Duodenal mucosa (tissue), 2 donors: ENCODE results near the gene PLAU.

Experiments
- H3K27ac ChIP-seq: one replicate; pipeline ENCODE4 v1.7.0; 2013; ENCODE audit warnings: low read depth, low read length
- H3K27me3 ChIP-seq, 2 donors: one replicate each; pipeline ENCODE4 v1.7.0; 2013; ENCODE audit warnings: low read length in 2 of 2, control low read depth in 1 of 2; ENCODE audit not compliant: insufficient read depth in 2 of 2, control insufficient read depth in 1 of 2
- H3K36me3 ChIP-seq, 2 donors: one replicate each; pipeline ENCODE4 v1.7.0; 2013; ENCODE audit warnings: low read length in 2 of 2, control low read depth in 1 of 2; ENCODE audit not compliant: insufficient read depth in 2 of 2, control insufficient read depth in 1 of 2
- H3K4me1 ChIP-seq, 2 donors: one replicate each; pipeline ENCODE4 v1.7.0; 2013; ENCODE audit warnings: low read length in 2 of 2, control low read depth in 1 of 2; ENCODE audit not compliant: insufficient read depth in 2 of 2, control insufficient read depth in 1 of 2
- H3K4me3 ChIP-seq, 2 donors: one replicate each; pipeline ENCODE4 v1.7.0; 2013; ENCODE audit warnings: low read length in 2 of 2, low read depth in 1 of 2
- H3K9ac ChIP-seq, 2 donors: one replicate each; pipeline ENCODE4 v1.7.0; 2013; ENCODE audit warnings: low read length in 2 of 2, low read depth in 1 of 2
- H3K9me3 ChIP-seq, 2 donors: one replicate each; pipeline ENCODE4 v1.7.0; 2013; ENCODE audit warnings: low read length in 2 of 2, control low read depth in 1 of 2; ENCODE audit not compliant: control insufficient read depth in 1 of 2

The PLAU gene

DNA sequence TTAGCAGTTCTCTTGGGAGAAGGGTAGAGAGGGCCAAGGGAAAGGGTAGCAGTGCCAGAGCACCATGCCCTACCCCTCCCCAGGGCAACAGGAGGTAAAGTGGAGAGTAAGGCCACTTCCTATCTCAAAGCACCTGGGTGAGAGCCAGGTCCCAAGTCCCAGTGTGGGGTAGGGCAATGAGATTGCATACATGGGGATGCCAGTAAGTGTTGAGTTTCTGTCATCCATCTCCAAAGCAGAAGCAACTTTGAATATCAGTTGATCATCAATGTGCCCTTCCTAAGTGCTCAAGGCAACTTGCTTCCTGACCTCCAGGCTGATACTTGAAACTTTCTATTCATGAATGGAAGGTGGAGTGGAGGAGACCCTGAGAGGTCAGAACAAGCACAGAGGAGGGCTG, 34.4 kb upstream of the PLAU start:
- peaks cover 4% of the 10 kb centered on the region in 2 donors for H3K36me3 ChIP-seq
- no peak overlapping the region for H3K27ac ChIP-seq
- H3K9ac ChIP-seq = no peak overlapping the region
- H3K4me1 ChIP-seq = peaks cover 43 to 49% of the 10 kb centered on the region in 2 donors
- H3K4me3 ChIP-seq = no peak overlapping the region
- H3K27me3 ChIP-seq = no peaks in the 10 kb centered on the region
- no peaks in the 10 kb centered on the region for H3K9me3 ChIP-seq

DNA sequence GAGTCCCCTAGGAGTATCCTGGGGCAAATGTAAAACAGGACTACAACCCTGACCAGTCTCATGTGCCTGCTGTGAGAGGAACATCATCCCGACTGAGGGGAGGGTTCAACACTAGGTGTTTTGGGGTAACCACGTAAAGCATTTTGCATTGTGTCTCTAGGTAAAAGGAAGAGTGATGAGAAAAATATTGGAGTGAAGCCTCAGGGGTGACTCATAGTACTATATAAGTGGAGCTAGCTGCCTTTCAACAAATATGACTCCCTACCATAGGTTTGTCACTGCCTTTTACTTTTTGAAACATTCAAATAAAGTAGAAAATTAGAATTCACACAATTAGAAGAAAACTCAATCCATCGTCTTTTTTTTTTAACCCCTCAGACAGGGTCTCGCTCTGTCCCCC, 34.0 kb upstream of the PLAU start:
- no peaks in the 10 kb centered on the region for H3K9me3 ChIP-seq
- H3K4me1 ChIP-seq = peaks cover 39 to 45% of the 10 kb centered on the region in 2 donors
- H3K27me3 ChIP-seq = no peaks in the 10 kb centered on the region
- peaks cover 0 to under 1% of the 10 kb centered on the region in 2 donors for H3K36me3 ChIP-seq
- no peak overlapping the region for H3K4me3 ChIP-seq
- H3K27ac ChIP-seq = no peak overlapping the region
- H3K9ac ChIP-seq = no peak overlapping the region

DNA sequence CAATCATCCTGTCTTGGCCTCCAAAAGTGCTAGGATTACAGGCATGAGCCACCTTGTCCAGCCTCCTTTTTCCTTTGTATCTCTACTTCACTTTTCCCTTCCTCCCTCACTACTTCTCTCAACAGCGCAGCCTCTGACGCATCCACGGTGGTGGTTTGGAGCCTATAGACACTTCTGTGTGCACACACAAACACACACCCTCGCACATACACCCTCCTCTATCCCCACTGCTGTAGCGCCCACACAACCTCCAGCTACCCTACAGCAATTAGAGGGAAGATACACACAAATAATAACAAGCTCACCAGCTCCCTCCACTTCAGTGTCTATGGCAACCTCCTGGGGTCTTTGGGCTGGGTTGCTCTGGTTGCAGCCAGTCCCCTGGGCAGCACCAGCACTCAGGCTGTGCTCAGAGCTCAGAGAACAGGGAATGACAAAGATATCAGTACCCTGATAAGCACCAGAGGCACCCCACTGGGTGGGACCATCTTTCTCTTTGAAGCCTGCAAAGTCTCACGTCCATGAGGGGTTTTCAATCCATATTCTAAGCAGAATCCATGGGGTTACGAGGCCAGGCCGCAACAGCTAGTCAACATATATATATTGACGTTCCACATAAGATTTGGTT, 33.3 kb upstream of the PLAU start:
- H3K4me3 ChIP-seq = no peak overlapping the region
- H3K27me3 ChIP-seq = no peaks in the 10 kb centered on the region
- H3K9ac ChIP-seq = no peak overlapping the region
- no peaks in the 10 kb centered on the region for H3K9me3 ChIP-seq
- H3K36me3 ChIP-seq = no peaks in the 10 kb centered on the region
- H3K4me1 ChIP-seq = peaks cover 32 to 38% of the 10 kb centered on the region in 2 donors
- H3K27ac ChIP-seq = no peak overlapping the region

GRCh38 chr10:73878365-73878764, 32.6 kb upstream of the PLAU start:
- Histone ChIP-seq H3K4me1 (peaks cover 25 to 31% of the 10 kb centered on the region in 2 donors), H3K27me3 (no peaks in the 10 kb centered on the region), H3K36me3 (no peaks in the 10 kb centered on the region), H3K9me3 (no peaks in the 10 kb centered on the region), H3K27ac (no peak overlapping the region), H3K4me3 (no peak overlapping the region), H3K9ac (no peak overlapping the region)

- H3K9ac ChIP-seq = no peak overlapping the region
- no peaks in the 10 kb centered on the region for H3K9me3 ChIP-seq
- H3K27ac ChIP-seq = no peak overlapping the region
Observed at GRCh38 chr10:73879296-73880173, 31.4 kb upstream of the PLAU start.

GRCh38 chr10:73881221-73881919, 29.6 kb upstream of the PLAU start:
- H3K9me3 ChIP-seq = no peaks in the 10 kb centered on the region
- no peaks in the 10 kb centered on the region for H3K27me3 ChIP-seq
- no peak overlapping the region for H3K27ac ChIP-seq
- H3K9ac ChIP-seq = no peak overlapping the region
- peaks cover 15 to 20% of the 10 kb centered on the region in 2 donors for H3K4me1 ChIP-seq
- H3K4me3 ChIP-seq = no peak overlapping the region
- no peaks in the 10 kb centered on the region for H3K36me3 ChIP-seq

More at GRCh38 chr10:73879296-73880173, 31.4 kb upstream of the PLAU start:
- peaks cover 24 to 31% of the 10 kb centered on the region in 2 donors for H3K4me1 ChIP-seq
- no peaks in the 10 kb centered on the region for H3K27me3 ChIP-seq
- H3K4me3 ChIP-seq = no peak overlapping the region
- H3K36me3 ChIP-seq = no peaks in the 10 kb centered on the region

GRCh38 chr10:73884017-73884416, 26.9 kb upstream of the PLAU start:
- Histone ChIP-seq H3K4me3 (no peak overlapping the region), H3K27ac (no peak overlapping the region), H3K27me3 (no peaks in the 10 kb centered on the region), H3K4me1 (peaks cover 34% of the 10 kb centered on the region in 2 donors), H3K9me3 (no peaks in the 10 kb centered on the region), H3K36me3 (no peaks in the 10 kb centered on the region), H3K9ac (no peak overlapping the region)

DNA sequence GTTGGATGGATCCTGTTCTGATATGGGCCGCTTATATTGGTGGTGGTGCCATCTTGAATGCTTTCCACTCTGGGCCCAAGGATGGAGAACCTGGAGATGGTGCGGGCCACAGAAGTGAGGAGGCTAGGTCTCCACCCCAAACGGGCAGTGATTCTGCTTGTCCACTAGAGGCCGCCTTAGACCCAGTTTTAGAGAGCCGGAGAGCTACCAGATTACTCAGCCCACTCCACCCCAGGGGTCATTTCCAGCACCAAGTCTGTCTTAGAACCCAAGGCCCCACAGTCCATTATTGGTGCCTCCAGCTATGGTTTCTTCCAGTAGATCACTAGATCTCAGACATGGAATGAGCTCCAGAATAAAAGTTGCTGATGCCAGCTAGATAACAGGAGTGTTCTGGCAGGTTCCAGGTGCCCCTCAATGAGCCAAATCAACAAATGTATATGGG, 24.8 kb upstream of the PLAU start:
- no peaks in the 10 kb centered on the region for H3K36me3 ChIP-seq
- no peak overlapping the region for H3K27ac ChIP-seq
- H3K4me1 ChIP-seq = peaks cover 30 to 31% of the 10 kb centered on the region in 2 donors
- no peak overlapping the region for H3K4me3 ChIP-seq
- H3K9me3 ChIP-seq = no peaks in the 10 kb centered on the region
- H3K9ac ChIP-seq = no peak overlapping the region
- H3K27me3 ChIP-seq = no peaks in the 10 kb centered on the region

GRCh38 chr10:73886661-73887293, 24.2 kb upstream of the PLAU start:
- H3K9ac ChIP-seq = no peak overlapping the region
- H3K4me3 ChIP-seq = no peak overlapping the region
- no peaks in the 10 kb centered on the region for H3K27me3 ChIP-seq
- H3K4me1 ChIP-seq = peaks cover 30 to 31% of the 10 kb centered on the region in 2 donors
- peak overlapping the region; percentile 36 for H3K27ac ChIP-seq
- no peaks in the 10 kb centered on the region for H3K36me3 ChIP-seq
- no peaks in the 10 kb centered on the region for H3K9me3 ChIP-seq
